NB4 (cell line): Measurements from ENCODE around the gene S100A1.

ENCODE experiments used
- DNase-seq: peaks from one replicate; pipeline ENCODE4 v3.0.0; 2010; ENCODE audit warnings: low read depth
- H3K4me3 ChIP-seq: one replicate; pipeline ENCODE4 v1.5.1; 2011; ENCODE audit warnings: mild to moderate bottlenecking, low read depth, low read length, moderate library complexity
- CTCF ChIP-seq: IDR thresholded peaks from one replicate; pipeline ENCODE4 v1.5.1; 2012; ENCODE audit warnings: low read depth, low read length
- MYC ChIP-seq: IDR thresholded peaks from 2 replicates; pipeline ENCODE4 v1.6.1; 2011; ENCODE audit warnings: low read depth, low read length
- POLR2A ChIP-seq: IDR thresholded peaks from 2 replicates; pipeline ENCODE4 v1.6.1; 2011; ENCODE audit warnings: mild to moderate bottlenecking; ENCODE audit not compliant: insufficient read length; ENCODE audit errors: extremely low read depth
- TF ChIP-seq, protein P1 (sequence below): IDR thresholded peaks from 2 replicates; pipeline ENCODE4 v1.6.1; 2011; ENCODE audit warnings: low read depth, low read length

Gene S100A1

GRCh38 chr1:153612755-153613331 lies 15.4 kb upstream of the S100A1 start, which contains the start of gene S100A16:
Gene S100A16 (minus strand): TSS chr1:153613137. CDS start chr1:153608151, 4,986 bp downstream.
- no peak within 1 kb of the TSS for H3K4me3 ChIP-seq
- no peak for DNase-seq
- TF ChIP-seq MYC: no peak
- no peak for TF ChIP-seq CTCF
- TF ChIP-seq POLR2A: no peak
- TF ChIP-seq, protein P1, sequence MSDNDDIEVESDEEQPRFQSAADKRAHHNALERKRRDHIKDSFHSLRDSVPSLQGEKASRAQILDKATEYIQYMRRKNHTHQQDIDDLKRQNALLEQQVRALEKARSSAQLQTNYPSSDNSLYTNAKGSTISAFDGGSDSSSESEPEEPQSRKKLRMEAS: no peak

DNA sequence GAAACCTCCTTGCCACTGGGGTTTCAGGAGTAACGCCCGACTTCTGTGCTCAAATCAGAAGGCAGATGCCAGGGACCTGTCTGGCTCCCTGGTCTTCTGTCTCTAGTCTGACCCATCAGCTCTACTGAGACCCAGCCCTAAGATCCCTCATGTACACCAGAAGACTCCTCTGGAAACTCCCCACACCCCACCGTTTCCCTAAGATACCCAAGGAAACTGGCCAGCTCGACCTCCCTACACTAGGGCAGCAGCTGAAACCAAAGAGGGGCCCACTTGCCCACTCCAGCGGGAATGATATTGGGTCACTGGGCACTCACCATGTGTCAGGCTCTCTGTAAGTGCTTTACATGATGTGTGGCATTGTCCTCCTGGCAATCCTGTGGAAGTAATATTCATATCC lies 14.8 kb upstream of the S100A1 start:
- DNase-seq: no peak
- no peak for TF ChIP-seq CTCF
- TF ChIP-seq MYC: no peak
- TF ChIP-seq, protein P1: no peak
- TF ChIP-seq POLR2A: no peak
- H3K4me3 ChIP-seq: no peak overlapping the region

DNA sequence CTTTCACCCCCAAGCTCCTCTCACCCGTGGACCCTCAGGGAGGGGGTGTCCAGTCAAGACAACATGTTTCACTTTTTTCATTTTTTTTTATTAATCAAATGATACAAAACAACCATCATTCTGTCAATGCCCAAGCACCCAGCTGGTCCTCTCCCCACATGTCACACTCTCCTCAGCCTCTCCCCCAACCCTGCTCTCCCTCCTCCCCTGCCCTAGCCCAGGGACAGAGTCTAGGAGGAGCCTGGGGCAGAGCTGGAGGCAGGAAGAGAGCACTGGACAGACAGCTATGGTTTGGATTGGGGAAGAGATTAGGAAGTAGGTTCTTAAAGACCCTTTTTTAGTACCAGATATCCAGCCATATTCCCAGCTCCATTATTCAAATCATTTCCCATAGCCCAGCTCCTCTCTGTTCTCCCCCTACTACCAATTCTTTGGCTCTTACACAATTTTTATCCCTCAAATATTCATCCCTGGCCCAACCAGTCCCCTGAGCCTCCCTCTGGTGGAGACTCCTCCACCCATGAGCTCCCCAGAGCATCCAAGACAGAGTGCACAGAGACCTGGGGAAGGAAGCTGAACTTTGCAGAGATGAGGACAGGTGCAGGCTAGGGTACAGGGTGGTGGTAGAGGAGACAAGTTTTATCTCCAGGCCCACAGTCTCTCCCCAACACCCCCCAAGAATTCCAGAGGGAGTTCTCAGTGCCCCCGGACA lies 13.9 kb upstream of the S100A1 start:
- TF ChIP-seq, protein P1: no peak
- TF ChIP-seq CTCF (no peak), POLR2A (no peak), MYC (no peak)
- no peak overlapping the region for H3K4me3 ChIP-seq
- DNase-seq: no peak

GRCh38 chr1:153614906-153615305 lies 13.3 kb upstream of the S100A1 start:
- H3K4me3 ChIP-seq: no peak overlapping the region
- DNase-seq: no peak
- TF ChIP-seq, protein P1: no peak
- TF ChIP-seq POLR2A (no peak), CTCF (no peak), MYC (no peak)

GRCh38 chr1:153615406-153615805 lies 12.8 kb upstream of the S100A1 start:
- DNase-seq: no peak
- TF ChIP-seq MYC (no peak), POLR2A (no peak), CTCF (no peak)
- TF ChIP-seq, protein P1: no peak
- H3K4me3 ChIP-seq: no peak overlapping the region
